ENCODE results near the gene RABIF.
"Not testable (repeated sequence)": the region's sequence is repeated elsewhere in the genome, so short reads cannot be mapped to it uniquely, and the experiment has no call there.

Gene RABIF

DNA sequence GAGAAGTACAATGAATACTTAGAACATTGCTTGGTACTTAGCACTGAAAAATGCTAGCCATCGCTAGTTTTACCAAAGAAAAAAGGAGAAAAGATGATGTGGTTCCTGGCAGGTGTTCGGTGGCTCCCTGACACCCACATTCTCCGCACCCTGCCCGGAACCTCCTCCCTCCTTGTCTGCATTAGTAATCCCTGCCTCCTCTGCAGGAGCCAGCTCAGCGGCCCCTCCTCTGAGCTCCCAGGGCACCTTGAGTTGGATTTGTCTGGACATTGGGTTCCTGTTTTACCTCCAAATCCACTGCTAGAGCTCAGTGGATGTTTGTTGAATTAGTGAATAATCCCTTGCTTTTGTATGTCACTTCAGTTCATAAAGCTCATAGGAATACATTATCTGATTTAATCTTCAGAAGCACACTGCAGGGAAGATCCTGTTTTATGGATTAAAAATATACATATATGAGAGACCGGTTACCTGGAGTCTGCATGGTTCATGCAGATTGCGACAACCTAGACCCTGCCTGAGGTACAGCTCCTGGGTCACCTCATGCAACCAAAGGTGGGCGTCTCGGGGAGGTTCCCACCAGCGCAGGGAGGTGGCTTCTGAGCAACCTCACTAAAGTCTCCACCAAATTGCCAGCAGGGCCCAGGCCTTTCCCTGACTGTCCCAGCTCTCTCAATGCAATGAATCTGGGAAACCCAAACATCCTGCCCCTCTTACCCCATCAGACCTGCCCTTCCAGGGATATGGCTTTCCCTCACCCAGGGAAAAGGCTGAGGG is 54.0 kb downstream of the RABIF start:
- DNase-seq (ENCODE audit: low spot score) = no peak

DNA sequence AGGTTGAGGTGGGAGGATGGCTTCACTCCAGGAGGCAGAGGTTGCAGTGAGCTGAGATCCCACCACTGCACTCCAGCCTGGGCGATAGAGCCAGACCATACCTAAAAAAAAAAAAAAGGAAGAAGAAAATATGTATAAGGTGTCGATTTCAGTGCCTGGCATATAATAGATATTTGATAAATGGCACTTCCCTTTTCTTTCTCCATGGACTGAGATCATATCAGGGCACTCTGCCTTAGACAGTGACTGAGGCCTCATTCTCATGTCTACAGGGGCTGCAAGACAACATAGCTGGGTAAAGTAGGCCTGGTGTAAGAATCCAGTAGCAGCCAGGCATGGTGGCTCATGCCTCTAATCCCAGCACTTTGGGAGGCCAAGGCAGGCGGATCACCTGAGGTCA is 57.0 kb downstream of the RABIF start:
- DNase-seq (ENCODE audit: low spot score) = no peak

DNA sequence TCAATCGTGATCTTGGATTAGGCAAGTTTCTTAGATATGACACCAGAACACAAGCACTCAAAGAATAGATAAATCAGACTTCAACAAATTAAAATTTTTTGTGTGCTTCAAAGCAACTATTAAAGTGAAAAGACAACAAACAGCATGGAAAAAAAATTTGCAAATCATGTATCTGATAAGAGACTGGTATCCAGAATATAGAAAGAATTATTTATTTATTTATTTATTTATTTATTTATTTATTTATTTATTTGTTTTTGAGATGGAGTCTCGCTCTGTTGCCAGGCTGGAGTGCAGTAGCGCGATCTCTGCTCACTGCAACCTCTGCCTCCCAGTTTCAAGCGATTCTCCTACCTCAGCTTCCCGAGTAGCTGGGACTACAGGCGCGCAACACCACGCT is 59.7 kb downstream of the RABIF start:
- not testable (repeated sequence) for DNase-seq (ENCODE audit: low spot score)

All from COLO829 (cell line).